ENCODE results near the gene UBIAD1. TPM values are rescaled to one million over a fixed set of nuclear protein-coding genes. Genes with fewer than 3 reads are reported as not detected.
A peak's percentile ranks its signal among the peaks of the same experiment; 100 is the strongest.

Gene UBIAD1
- total and polyA plus RNA-seq, 2 of the 13 experiments (the other 11 are each of a cell fraction or from before 2014, with no cell fraction given): 16.9 to 20.4 TPM

DNA sequence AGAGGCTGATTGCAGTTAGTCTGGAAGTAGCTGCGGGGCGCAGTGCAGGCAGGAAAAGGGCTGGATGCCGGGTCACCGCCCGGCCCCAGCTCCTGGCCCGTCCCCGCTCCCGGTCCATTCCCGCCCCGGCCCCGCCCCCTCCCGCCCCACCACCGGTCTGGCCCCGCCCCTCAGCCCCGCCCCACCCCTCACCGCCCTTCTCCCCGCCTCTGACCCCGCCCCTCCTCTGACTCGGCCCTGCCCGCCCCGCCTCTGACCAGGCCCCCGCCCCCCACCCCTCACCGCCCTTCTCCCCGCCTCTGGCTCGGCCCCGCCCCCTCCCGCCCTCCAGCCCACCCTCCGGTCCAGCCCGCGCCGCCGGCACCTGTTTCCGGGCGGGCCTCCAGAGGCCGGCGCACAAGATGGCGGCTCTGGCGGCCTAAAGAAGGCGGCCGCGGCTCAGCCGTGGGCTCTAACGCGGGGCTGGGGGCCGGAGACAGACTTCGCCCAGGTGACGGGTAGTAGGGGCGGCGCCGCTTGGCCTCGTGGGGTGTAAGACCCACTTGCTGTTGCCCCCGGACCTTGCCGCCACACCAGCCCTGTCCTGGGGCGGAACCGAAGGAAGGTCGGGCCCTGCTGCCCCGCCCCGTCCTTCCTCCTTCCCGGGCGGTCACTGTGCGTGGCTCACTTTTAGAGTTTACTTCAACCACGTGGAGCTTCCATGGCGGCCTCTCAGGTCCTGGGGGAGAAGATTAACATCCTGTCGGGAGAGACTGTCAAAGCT is at the start of gene UBIAD1 (continued):
- TF ChIP-seq ZNF607 (CRISPR knock-in tag; IDR thresholded peaks at IDR 0.05; ENCODE audit: borderline replicate concordance): peak; percentile 83; the same call in 1 of the 2 replicates
- TF ChIP-seq ZKSCAN8 (CRISPR knock-in tag; IDR thresholded peaks at IDR 0.05; ENCODE audit: borderline replicate concordance): no peak
- TF ChIP-seq ZNF543 (CRISPR knock-in tag; IDR thresholded peaks at IDR 0.05): 0 out of 2 replicates have a peak, but pooled peaks have one; percentile 71
- no peak for TF ChIP-seq MAFK (conservative IDR thresholded peaks at IDR 0.05 in 1 of 2, IDR thresholded peaks at IDR 0.05 in 1 of 2; ENCODE audit: low read length in 2 of 2)
- no peak for TF ChIP-seq KDM1A (CRISPR knock-in tag; IDR thresholded peaks at IDR 0.05)
- TF ChIP-seq, protein P1, sequence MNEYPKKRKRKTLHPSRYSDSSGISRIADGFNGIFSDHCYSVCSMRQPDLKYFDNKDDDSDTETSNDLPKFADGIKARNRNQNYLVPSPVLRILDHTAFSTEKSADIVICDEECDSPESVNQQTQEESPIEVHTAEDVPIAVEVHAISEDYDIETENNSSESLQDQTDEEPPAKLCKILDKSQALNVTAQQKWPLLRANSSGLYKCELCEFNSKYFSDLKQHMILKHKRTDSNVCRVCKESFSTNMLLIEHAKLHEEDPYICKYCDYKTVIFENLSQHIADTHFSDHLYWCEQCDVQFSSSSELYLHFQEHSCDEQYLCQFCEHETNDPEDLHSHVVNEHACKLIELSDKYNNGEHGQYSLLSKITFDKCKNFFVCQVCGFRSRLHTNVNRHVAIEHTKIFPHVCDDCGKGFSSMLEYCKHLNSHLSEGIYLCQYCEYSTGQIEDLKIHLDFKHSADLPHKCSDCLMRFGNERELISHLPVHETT (CRISPR knock-in tag; conservative IDR thresholded peaks at IDR 0.05): peak; percentile 49; the same call in 1 of the 2 replicates
- TF ChIP-seq ZNF460 (CRISPR knock-in tag; IDR thresholded peaks at IDR 0.05; ENCODE audit: borderline replicate concordance): no peak
- TF ChIP-seq, protein P2, sequence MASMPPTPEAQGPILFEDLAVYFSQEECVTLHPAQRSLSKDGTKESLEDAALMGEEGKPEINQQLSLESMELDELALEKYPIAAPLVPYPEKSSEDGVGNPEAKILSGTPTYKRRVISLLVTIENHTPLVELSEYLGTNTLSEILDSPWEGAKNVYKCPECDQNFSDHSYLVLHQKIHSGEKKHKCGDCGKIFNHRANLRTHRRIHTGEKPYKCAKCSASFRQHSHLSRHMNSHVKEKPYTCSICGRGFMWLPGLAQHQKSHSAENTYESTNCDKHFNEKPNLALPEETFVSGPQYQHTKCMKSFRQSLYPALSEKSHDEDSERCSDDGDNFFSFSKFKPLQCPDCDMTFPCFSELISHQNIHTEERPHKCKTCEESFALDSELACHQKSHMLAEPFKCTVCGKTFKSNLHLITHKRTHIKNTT (CRISPR knock-in tag; IDR thresholded peaks at IDR 0.05): no peak
- peak; percentile 52; the same call in 1 of the 2 replicates for TF ChIP-seq ZBTB8A (CRISPR knock-in tag; IDR thresholded peaks at IDR 0.05; ENCODE audit: borderline replicate concordance, low read depth)
- peak; percentile 90 for TF ChIP-seq ZNF605 (CRISPR knock-in tag; IDR thresholded peaks at IDR 0.05)
- peak; percentile 80 for TF ChIP-seq JUN (CRISPR knock-in tag; IDR thresholded peaks at IDR 0.05)
- peak; percentile 82; the same call in 1 of the 2 replicates for TF ChIP-seq ZNF343 (CRISPR knock-in tag; IDR thresholded peaks at IDR 0.05)
- TF ChIP-seq PHF5A (CRISPR knock-in tag; IDR thresholded peaks at IDR 0.05; ENCODE audit: low read depth, unreplicated experiment): no peak
- no peak for TF ChIP-seq PAF1 (CRISPR knock-in tag; IDR thresholded peaks at IDR 0.05)
- no peak for TF ChIP-seq SP1 (IDR thresholded peaks at IDR 0.05)
- TF ChIP-seq SP1 (CRISPR knock-in tag; IDR thresholded peaks at IDR 0.05): peak; percentile 88
- no peak for TF ChIP-seq ZNF30 (CRISPR knock-in tag; IDR thresholded peaks at IDR 0.05)
- peak; percentile 82; the same call in 1 of the 2 replicates for TF ChIP-seq NKX3-1 (CRISPR knock-in tag; IDR thresholded peaks at IDR 0.05)
- TF ChIP-seq, protein P3, sequence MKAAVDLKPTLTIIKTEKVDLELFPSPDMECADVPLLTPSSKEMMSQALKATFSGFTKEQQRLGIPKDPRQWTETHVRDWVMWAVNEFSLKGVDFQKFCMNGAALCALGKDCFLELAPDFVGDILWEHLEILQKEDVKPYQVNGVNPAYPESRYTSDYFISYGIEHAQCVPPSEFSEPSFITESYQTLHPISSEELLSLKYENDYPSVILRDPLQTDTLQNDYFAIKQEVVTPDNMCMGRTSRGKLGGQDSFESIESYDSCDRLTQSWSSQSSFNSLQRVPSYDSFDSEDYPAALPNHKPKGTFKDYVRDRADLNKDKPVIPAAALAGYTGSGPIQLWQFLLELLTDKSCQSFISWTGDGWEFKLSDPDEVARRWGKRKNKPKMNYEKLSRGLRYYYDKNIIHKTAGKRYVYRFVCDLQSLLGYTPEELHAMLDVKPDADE (CRISPR knock-in tag; IDR thresholded peaks at IDR 0.05): peak; percentile 45; the same call in 1 of the 2 replicates
- peak; percentile 53; the same call in 1 of the 2 replicates for TF ChIP-seq HNRNPL (IDR thresholded peaks at IDR 0.05; ENCODE audit: low read depth, low read length)
- TF ChIP-seq ZNF589 (CRISPR knock-in tag; conservative IDR thresholded peaks at IDR 0.05): no peak
- no peak for TF ChIP-seq RAD51 (IDR thresholded peaks at IDR 0.05; ENCODE audit: borderline replicate concordance)
- peak; percentile 71 for TF ChIP-seq HOXA5 (CRISPR knock-in tag; IDR thresholded peaks at IDR 0.05)
- TF ChIP-seq ZNF10 (CRISPR knock-in tag; IDR thresholded peaks at IDR 0.05; ENCODE audit: borderline replicate concordance, low read depth): no peak
- no peak for TF ChIP-seq ATAD3A (CRISPR knock-in tag; IDR thresholded peaks at IDR 0.05)
- TF ChIP-seq ZNF570 (CRISPR knock-in tag; IDR thresholded peaks at IDR 0.05; ENCODE audit: borderline replicate concordance): 0 out of 2 replicates have a peak, but pooled peaks have one; percentile 26

Data from HepG2 (cell line).